HepG2 (cell line): ENCODE measurements around the gene NDUFAF3. TPM values are rescaled to one million over a fixed set of nuclear protein-coding genes. Genes with fewer than 3 reads are reported as not detected.

Experiments
- ATAC-seq: fragments of 200-7000 bp; cut with Tn5 transposase; 3 replicates; pipeline ENCODE4 v1.9.1; 2020; ENCODE audit warnings: mild to moderate bottlenecking, moderate library complexity
- BruUV-seq: library from RNA; stranded (reverse); fragments of 400-500 nt; replicated peaks from 2 replicates; lab custom pipeline; 2021; lab: Mats Ljungman, UMichigan
- CTCF ChIA-PET: fragments of 300-600 bp; formaldehyde crosslinking; extraction: SDS; loops from one replicate; lab custom pipeline; 2021; ENCODE audit warnings: low total read pairs, inconsistent platforms, low intra/inter-chr PET ratio; lab: Yijun Ruan, JAX
- POLR2A ChIA-PET: fragments of 350-600 bp; sonication (Branson Sonifier 250); formaldehyde crosslinking; loops from one replicate; lab custom pipeline; 2020; ENCODE audit warnings: antibody characterized with exemption, inconsistent platforms; lab: Yijun Ruan, JAX
- DNase-seq: peaks from one replicate; pipeline ENCODE4 v3.0.0-alpha.2; 2015; ENCODE audit warnings: low spot score
- FAIRE-seq: peaks from 3 replicates; lab custom pipeline; 2011; peaks lifted over from hg19 to GRCh38; lab: Jason Lieb, UNC
- H2AFZ ChIP-seq: one replicate; pipeline ENCODE4 v1.6.1; 2011; ENCODE audit warnings: low read length, inconsistent platforms
- H3K27ac ChIP-seq: fragments of 300-600 bp; 3 replicates; pipeline ENCODE4 v1.8.0; 2011; ENCODE audit warnings: mixed run types, mild to moderate bottlenecking, mixed read lengths, low read length, inconsistent platforms; ENCODE audit not compliant: insufficient read depth; ENCODE audit errors: extremely low read length
- H3K27me3 ChIP-seq, 2 experiments: fragments of 200-600 bp in 1 of 2; 2 replicates in 1 of 2; 3 replicates in 1 of 2; pipeline versions ENCODE4 v1.6.0 to v1.8.0; 2011; ENCODE audit warnings: low read length in 2 of 2, mild to moderate bottlenecking in 2 of 2, moderate library complexity in 2 of 2, inconsistent platforms in 1 of 2; ENCODE audit not compliant: insufficient read depth in 2 of 2, control insufficient read depth in 1 of 2
- H3K36me3 ChIP-seq, 2 experiments: fragments of 200-600 bp in 1 of 2; replicated peaks in 1 of 2; 2 replicates in 1 of 2; 3 replicates in 1 of 2; pipeline versions ENCODE4 v1.5.1 to v1.8.0; 2011; ENCODE audit warnings: low read length in 2 of 2, inconsistent platforms in 1 of 2; ENCODE audit not compliant: insufficient read depth in 2 of 2, control insufficient read depth in 1 of 2
- H3K4me1 ChIP-seq: 2 replicates; pipeline ENCODE4 v1.5.1; 2012; ENCODE audit warnings: low read length, inconsistent platforms; ENCODE audit not compliant: insufficient read depth
- H3K4me2 ChIP-seq: 2 replicates; pipeline ENCODE4 v1.6.0; 2011; ENCODE audit warnings: low read depth, low read length, inconsistent platforms
- H3K4me3 ChIP-seq, 3 experiments: fragments of 200-600 bp in 1 of 3; sonication (generic), shearing (Covaris generic) in 1 of 3; replicated peaks in 1 of 3; 2 replicates each; pipeline ENCODE4 v1.5.1; 2011 to 2016; ENCODE audit warnings: low read length in 3 of 3, inconsistent platforms in 2 of 3, low read depth in 2 of 3, mild to moderate bottlenecking in 2 of 3, control low read depth in 1 of 3, mixed read lengths in 1 of 3; ENCODE audit not compliant: insufficient read depth in 1 of 3
- H3K79me2 ChIP-seq: one replicate; pipeline ENCODE4 v1.6.1; 2011; ENCODE audit warnings: low read length, inconsistent platforms; ENCODE audit not compliant: insufficient read depth
- H3K9ac ChIP-seq: 2 replicates; pipeline ENCODE4 v1.6.0; 2011; ENCODE audit warnings: mild to moderate bottlenecking, low read depth, low read length, inconsistent platforms; ENCODE audit not compliant: insufficient read depth
- H3K9me3 ChIP-seq: 2 replicates; pipeline ENCODE4 v1.5.1; 2012; ENCODE audit warnings: mild to moderate bottlenecking, low read length
- H4K20me1 ChIP-seq: 2 replicates; pipeline ENCODE4 v1.6.0; 2011; ENCODE audit warnings: inconsistent platforms, mild to moderate bottlenecking, low read length, moderate library complexity; ENCODE audit not compliant: insufficient read depth
- BHLHE40 ChIP-seq: IDR thresholded peaks from 2 replicates; pipeline ENCODE4 v1.6.1; 2011; ENCODE audit warnings: low read length, improper control_type of control experiment
- DDIT3 ChIP-seq: sonication (generic); formaldehyde crosslinking; IDR thresholded peaks from 2 replicates; pipeline ENCODE4 v1.4.0; 2020; ENCODE audit warnings: mild to moderate bottlenecking, missing genetic modification reagents
- DRAP1 ChIP-seq: IDR thresholded peaks from 2 replicates; pipeline ENCODE4 v1.6.1; 2016; ENCODE audit warnings: missing genetic modification reagents, missing compliant biosample characterization
- ELF3 ChIP-seq: IDR thresholded peaks from 2 replicates; pipeline ENCODE4 v1.6.1; 2016; ENCODE audit warnings: missing genetic modification reagents, missing compliant biosample characterization
- IRF9 ChIP-seq: sonication (generic); formaldehyde crosslinking; IDR thresholded peaks from 2 replicates; pipeline ENCODE4 v1.8.0; 2022; ENCODE audit warnings: missing genetic modification reagents, mild to moderate bottlenecking, borderline replicate concordance
- NAIF1 ChIP-seq: sonication (generic); formaldehyde crosslinking; IDR thresholded peaks from 2 replicates; pipeline ENCODE4 v1.5.0; 2020; ENCODE audit warnings: mild to moderate bottlenecking, missing genetic modification reagents, borderline replicate concordance
- PRMT3 ChIP-seq: sonication (generic); formaldehyde crosslinking; IDR thresholded peaks from 2 replicates; pipeline ENCODE4 v1.8.1; 2022; ENCODE audit warnings: low read depth, mild to moderate bottlenecking, moderate library complexity, missing genetic modification reagents, borderline replicate concordance
- RARA ChIP-seq: IDR thresholded peaks from 2 replicates; pipeline ENCODE4 v1.6.1; 2016; ENCODE audit warnings: missing genetic modification reagents, missing compliant biosample characterization
- RNF2 ChIP-seq: fragments of 450-650 bp; conservative IDR thresholded peaks from 2 replicates; pipeline ENCODE4 v1.6.1; 2016; ENCODE audit warnings: low read depth
- TFDP2 ChIP-seq: sonication (generic); formaldehyde crosslinking; IDR thresholded peaks from 2 replicates; pipeline ENCODE4 v1.4.0; 2020; ENCODE audit warnings: missing genetic modification reagents
- ZMYM3 ChIP-seq: sonication (generic); formaldehyde crosslinking; IDR thresholded peaks from 2 replicates; pipeline ENCODE4 v1.5.1; 2020; ENCODE audit warnings: mild to moderate bottlenecking, missing genetic modification reagents
- ZNF205 ChIP-seq: IDR thresholded peaks from 2 replicates; pipeline ENCODE4 v1.6.1; 2018; ENCODE audit warnings: missing biosample characterization, missing genetic modification reagents
- ZNF264 ChIP-seq: sonication (generic); formaldehyde crosslinking; IDR thresholded peaks from 2 replicates; pipeline ENCODE4 v1.4.0; 2020; ENCODE audit warnings: missing genetic modification reagents
- ZNF670 ChIP-seq: sonication (generic); formaldehyde crosslinking; IDR thresholded peaks from 2 replicates; pipeline ENCODE4 v1.8.0; 2022; ENCODE audit warnings: mild to moderate bottlenecking, missing genetic modification reagents, borderline replicate concordance
- WGBS: methylation state at CpG from one replicate; pipeline ENCODE4 v1.1.6; 2017; ENCODE audit warnings: low lambda C conversion rate; 5-methylcytosine and 5-hydroxymethylcytosine counted together
- in situ Hi-C: cut with HindIII; loops from 2 replicates; pipeline ENCODE4 v1.10.0; 2017; ENCODE audit warnings: low pct_unique_long_range_greater_than_20kb; ENCODE audit not compliant: extremely low pct_ligation_motif_present
- intact Hi-C: fragments of 100-400 bp; cut with micrococcal nuclease; formaldehyde crosslinking; loops from one replicate; pipeline ENCODE4 v1.10.0; 2022; ENCODE audit not compliant: unreplicated experiment
- polyA plus RNA-seq, 8 experiments: library from polyadenylated mRNA; depleted of rRNA in 3 of 8; stranded (reverse) in 7 of 8; unstranded in 1 of 8; fragments of >200 nt; fragmentation: Illumina TruSeq in 4 of 8; extraction: Trizol in 4 of 8; gene quantifications; 2 replicates each; pipeline versions ENCODE4 v1.2.1 to v1.2.3, GENCODE V29; 2011 to 2016; ENCODE audit warnings: low read depth in 4 of 8, missing spikeins in 1 of 8, mixed read lengths in 1 of 8; ENCODE audit not compliant: insufficient read depth in 1 of 8
- total RNA-seq, 5 experiments: library from RNA; depleted of rRNA; stranded (reverse); fragments of >200 nt; fragmentation: Illumina TruSeq; extraction: Trizol; gene quantifications; 2 replicates each; pipeline ENCODE4 v1.2.3, GENCODE V29; 2016; ENCODE audit warnings: low read depth in 1 of 5
- TF ChIP-seq, protein P1 (sequence below): conservative IDR thresholded peaks from 2 replicates; pipeline ENCODE4 v1.6.1; 2018; ENCODE audit warnings: missing genetic modification reagents

NDUFAF3 gene
- total and polyA plus RNA-seq, 2 of the 13 experiments (the other 11 are each of a cell fraction or from before 2014, with no cell fraction given), result 39.0 to 50.0 TPM

DNA sequence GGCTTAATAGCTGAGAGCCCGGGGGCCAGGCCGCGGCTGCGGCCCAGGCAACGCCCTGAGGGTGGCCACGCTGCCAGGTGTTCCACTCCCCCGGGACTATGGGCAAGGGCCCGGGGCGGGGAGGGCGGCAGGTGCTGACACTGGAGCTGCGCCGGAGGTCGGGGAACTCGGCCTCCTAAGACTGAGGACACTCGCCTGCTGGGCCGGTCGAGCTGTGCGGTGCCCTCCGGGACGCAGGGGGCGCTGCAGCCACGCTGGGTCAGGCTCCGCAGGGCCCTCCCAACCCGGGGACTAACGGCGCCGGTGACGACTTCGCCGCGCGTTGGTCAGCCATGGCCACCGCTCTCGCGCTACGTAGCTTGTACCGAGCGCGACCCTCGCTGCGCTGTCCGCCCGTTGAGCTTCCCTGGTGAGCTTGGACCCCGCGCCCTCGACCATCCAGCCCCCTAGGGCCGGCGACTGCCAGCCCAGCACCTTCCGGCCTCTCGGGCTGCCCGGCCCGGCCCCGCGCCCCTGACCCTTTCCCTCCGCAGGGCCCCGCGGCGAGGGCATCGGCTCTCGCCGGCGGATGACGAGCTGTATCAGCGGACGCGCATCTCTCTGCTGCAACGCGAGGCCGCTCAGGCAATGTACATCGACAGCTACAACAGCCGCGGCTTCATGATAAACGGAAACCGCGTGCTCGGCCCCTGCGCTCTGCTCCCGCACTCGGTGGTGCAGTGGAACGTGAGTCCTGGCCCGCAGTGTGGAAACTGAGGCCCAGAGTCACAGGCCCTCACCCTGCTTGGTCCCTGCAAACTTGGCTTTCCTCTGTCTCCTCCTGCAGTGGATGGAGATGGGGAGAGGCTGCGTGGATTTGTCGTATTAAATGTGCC is at the start of gene NDUFAF3 (continued):
- TF ChIP-seq ZNF670, result 0 out of 2 replicates have a peak, but pooled peaks have one; percentile 84

DNA sequence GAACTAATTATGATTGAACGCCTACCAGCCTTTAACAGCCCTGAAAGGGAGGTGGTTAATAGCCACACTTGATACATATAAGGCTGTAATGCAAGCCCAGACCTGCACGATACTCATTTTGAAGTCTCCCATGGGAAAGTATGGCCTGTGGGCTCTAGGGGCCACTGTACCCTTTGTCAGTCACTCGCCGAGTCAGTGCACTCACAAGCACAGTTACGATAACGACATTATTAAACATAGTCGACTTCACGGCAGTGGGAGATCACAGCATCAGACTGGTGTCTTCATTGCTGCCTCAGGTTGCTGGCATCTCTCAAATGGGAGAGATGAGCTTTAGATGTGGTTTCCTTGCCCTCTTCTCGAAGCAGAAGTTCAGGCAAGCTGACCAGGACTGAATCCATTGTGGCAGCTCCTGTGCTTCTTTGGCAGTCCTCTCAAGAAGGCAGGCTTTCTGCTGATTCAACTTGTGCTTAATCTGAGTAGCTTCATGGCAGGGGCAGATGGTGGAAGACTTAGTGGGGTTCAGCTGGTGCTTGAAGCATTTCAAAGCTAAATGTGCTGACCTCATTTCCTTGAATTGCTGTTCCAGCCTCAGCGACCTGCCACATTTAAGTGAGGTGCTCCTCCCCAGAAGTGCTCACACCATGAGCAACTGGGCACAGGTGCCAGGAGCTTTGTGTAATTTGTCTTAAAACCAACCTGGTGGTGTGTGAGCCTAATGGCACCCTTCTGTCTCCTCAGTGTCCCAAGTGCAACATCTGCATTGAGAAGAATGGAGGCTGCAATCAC is 47.7 kb upstream of the NDUFAF3 start:
- DNase-seq, result no peak
- in situ Hi-C loops, result no loop called here
- Histone ChIP-seq H3K4me1 (no peaks in the 10 kb centered on the region), H3K79me2 (no peaks in the 10 kb centered on the region), H2AFZ (no peak overlapping the region), H3K4me3 (no peak overlapping the region), H3K27me3 (no peaks in the 10 kb centered on the region), H3K9me3 (no peaks in the 10 kb centered on the region), H3K27ac (no peak overlapping the region), H3K9ac (no peak overlapping the region), H3K36me3 (peaks cover 33 to 81% of the 10 kb centered on the region in 2 experiments), H4K20me1 (no peaks in the 10 kb centered on the region), H3K4me2 (no peak overlapping the region)
- no peak for ATAC-seq
- 97% methylated on average over 9 of the region's 10 CpGs for WGBS
- no peak for FAIRE-seq
- ChIA-PET POLR2A (no interaction called here), CTCF (no interaction called here)
- TF ChIP-seq ZNF205 (no peak), ELF3 (CRISPR knock-in tag) (no peak), ZNF264 (no peak), RARA (CRISPR knock-in tag) (no peak), IRF9 (CRISPR knock-in tag) (no peak), NAIF1 (CRISPR knock-in tag) (no peak), TFDP2 (CRISPR knock-in tag) (no peak), RNF2 (no peak), BHLHE40 (no peak), DRAP1 (no peak), PRMT3 (CRISPR knock-in tag) (no peak), DDIT3 (CRISPR knock-in tag) (no peak), ZMYM3 (no peak)
- TF ChIP-seq, protein P1, sequence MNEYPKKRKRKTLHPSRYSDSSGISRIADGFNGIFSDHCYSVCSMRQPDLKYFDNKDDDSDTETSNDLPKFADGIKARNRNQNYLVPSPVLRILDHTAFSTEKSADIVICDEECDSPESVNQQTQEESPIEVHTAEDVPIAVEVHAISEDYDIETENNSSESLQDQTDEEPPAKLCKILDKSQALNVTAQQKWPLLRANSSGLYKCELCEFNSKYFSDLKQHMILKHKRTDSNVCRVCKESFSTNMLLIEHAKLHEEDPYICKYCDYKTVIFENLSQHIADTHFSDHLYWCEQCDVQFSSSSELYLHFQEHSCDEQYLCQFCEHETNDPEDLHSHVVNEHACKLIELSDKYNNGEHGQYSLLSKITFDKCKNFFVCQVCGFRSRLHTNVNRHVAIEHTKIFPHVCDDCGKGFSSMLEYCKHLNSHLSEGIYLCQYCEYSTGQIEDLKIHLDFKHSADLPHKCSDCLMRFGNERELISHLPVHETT, result no peak
- BruUV-seq, result no TSS peak
- intact Hi-C loops, result no loop called here
